Astrocyte (in vitro differentiated cells and primary cell): Measurements from ENCODE around the gene CEP89.

Source experiments
- EZH2 ChIP-seq: IDR thresholded peaks from 2 replicates; pipeline ENCODE4 v1.6.1; 2012; ENCODE audit warnings: mild to moderate bottlenecking, low read length, inconsistent platforms; ENCODE audit not compliant: insufficient read depth
- TF ChIP-seq, protein P1 (sequence below): IDR thresholded peaks from 2 replicates; pipeline ENCODE4 v1.5.1; 2011; ENCODE audit warnings: low read depth, mild to moderate bottlenecking, inconsistent platforms, low read length, moderate library complexity; ENCODE audit not compliant: insufficient read depth

DNA sequence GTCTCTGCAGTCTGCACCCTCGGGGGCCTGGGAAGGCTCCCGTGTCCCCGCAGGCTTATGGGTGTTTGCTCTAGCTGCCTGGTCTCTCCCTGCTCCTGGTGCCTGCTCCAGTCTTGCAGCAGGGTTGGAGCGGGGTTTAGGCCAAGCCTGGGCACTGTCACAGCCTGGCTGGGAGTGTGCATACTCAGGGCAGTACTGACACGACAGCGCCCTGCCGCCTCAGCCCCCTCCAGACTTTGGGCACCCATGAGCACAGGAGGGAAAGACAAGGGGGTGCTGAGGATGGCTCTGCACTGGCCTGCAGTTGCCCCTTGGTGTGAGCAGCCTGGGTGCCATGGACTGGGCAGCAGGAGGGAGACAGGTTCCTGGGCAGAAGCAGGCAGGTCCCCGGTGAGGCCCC is 35.7 kb downstream of the CEP89 start:
- TF ChIP-seq, protein P1, sequence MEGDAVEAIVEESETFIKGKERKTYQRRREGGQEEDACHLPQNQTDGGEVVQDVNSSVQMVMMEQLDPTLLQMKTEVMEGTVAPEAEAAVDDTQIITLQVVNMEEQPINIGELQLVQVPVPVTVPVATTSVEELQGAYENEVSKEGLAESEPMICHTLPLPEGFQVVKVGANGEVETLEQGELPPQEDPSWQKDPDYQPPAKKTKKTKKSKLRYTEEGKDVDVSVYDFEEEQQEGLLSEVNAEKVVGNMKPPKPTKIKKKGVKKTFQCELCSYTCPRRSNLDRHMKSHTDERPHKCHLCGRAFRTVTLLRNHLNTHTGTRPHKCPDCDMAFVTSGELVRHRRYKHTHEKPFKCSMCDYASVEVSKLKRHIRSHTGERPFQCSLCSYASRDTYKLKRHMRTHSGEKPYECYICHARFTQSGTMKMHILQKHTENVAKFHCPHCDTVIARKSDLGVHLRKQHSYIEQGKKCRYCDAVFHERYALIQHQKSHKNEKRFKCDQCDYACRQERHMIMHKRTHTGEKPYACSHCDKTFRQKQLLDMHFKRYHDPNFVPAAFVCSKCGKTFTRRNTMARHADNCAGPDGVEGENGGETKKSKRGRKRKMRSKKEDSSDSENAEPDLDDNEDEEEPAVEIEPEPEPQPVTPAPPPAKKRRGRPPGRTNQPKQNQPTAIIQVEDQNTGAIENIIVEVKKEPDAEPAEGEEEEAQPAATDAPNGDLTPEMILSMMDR, result no peak
- TF ChIP-seq EZH2, result no peak
